ENCODE measurements around the gene GTPBP10.
A peak's percentile ranks its signal among the peaks of the same experiment; 100 is the strongest.
"Not testable (repeated sequence)": the region's sequence is repeated elsewhere in the genome, so short reads cannot be mapped to it uniquely, and the experiment has no call there.

GTPBP10 gene

GRCh38 chr7:90346336-90347125 is at the start of gene GTPBP10:
Gene GTPBP10 (plus strand): TSS chr7:90346716. CDS start chr7:90346742, 26 bp downstream.
- peak; percentile 95 for DNase-seq

GRCh38 chr7:90298145-90299038 is 48.1 kb upstream of the GTPBP10 start:
- DNase-seq: no peak

GRCh38 chr7:90303241-90303640 is 43.3 kb upstream of the GTPBP10 start:
- no peak for DNase-seq

GRCh38 chr7:90309872-90310271 is 36.6 kb upstream of the GTPBP10 start:
- no peak for DNase-seq

GRCh38 chr7:90311175-90311574 is 35.3 kb upstream of the GTPBP10 start:
- no peak for DNase-seq

GRCh38 chr7:90312745-90313144 is 33.8 kb upstream of the GTPBP10 start:
- no peak for DNase-seq

GRCh38 chr7:90313907-90314306 is 32.6 kb upstream of the GTPBP10 start:
- DNase-seq: no peak

- DNase-seq: no peak
Observed at GRCh38 chr7:90320014-90320413, 26.5 kb upstream of the GTPBP10 start.

- no peak for DNase-seq
Observed at GRCh38 chr7:90320418-90320800, 26.1 kb upstream of the GTPBP10 start.

- DNase-seq: peak; percentile 45
Observed at GRCh38 chr7:90320801-90321494, 25.6 kb upstream of the GTPBP10 start, which contains the start of gene FAM237B. Gene FAM237B (minus strand): TSS chr7:90321304. CDS start chr7:90319748, 1,556 bp downstream.

GRCh38 chr7:90322837-90323236 is 23.7 kb upstream of the GTPBP10 start:
- no peak for DNase-seq

GRCh38 chr7:90326500-90326899 is 20.0 kb upstream of the GTPBP10 start:
- no peak for DNase-seq

- DNase-seq: no peak
Observed at GRCh38 chr7:90334193-90334843, 12.2 kb upstream of the GTPBP10 start.

- not testable (repeated sequence) for DNase-seq
Observed at GRCh38 chr7:90334926-90335325, 11.6 kb upstream of the GTPBP10 start.

- no peak for DNase-seq
Observed at GRCh38 chr7:90337106-90337505, 9.4 kb upstream of the GTPBP10 start.

GRCh38 chr7:90345016-90345415 is 1.5 kb upstream of the GTPBP10 start:
- DNase-seq: no peak

GRCh38 chr7:90345595-90346335 is 751 bp upstream of the GTPBP10 start:
- peak; percentile 51 for DNase-seq

- DNase-seq: no peak
Observed at GRCh38 chr7:90347759-90348158, 1.2 kb downstream of the GTPBP10 start.

GRCh38 chr7:90349305-90349704 is 2.8 kb downstream of the GTPBP10 start:
- no peak for DNase-seq

- not testable (repeated sequence) for DNase-seq
Observed at GRCh38 chr7:90350032-90350431, 3.5 kb downstream of the GTPBP10 start.

GRCh38 chr7:90351987-90352386 is 5.5 kb downstream of the GTPBP10 start:
- DNase-seq: no peak

- no peak for DNase-seq
Observed at GRCh38 chr7:90383422-90383821, 36.9 kb downstream of the GTPBP10 start.
